ENCODE measurements around the gene ATP5ME.
A peak's percentile ranks its signal among the peaks of the same experiment; 100 is the strongest.

The ATP5ME gene

GRCh38 chr4:663046-663437 is 11.0 kb downstream of the ATP5ME start:
- no peak for DNase-seq (ENCODE audit: low read depth, low spot score)
- H3K4me3 ChIP-seq (ENCODE audit: low read depth, low read length) = peak overlapping the region; percentile 32
- in situ Hi-C loops (cut with HindIII; ENCODE audit: low sequenced_read_pairs) = no loop called here
- TF ChIP-seq CTCF (IDR thresholded peaks at IDR 0.05; ENCODE audit: low read depth, low read length) = no peak

- no peak for TF ChIP-seq CTCF (IDR thresholded peaks at IDR 0.05; ENCODE audit: low read depth, low read length)
- no peak for DNase-seq (ENCODE audit: low read depth, low spot score)
- H3K4me3 ChIP-seq (ENCODE audit: low read depth, low read length) = no peak overlapping the region
- in situ Hi-C loops (cut with HindIII; ENCODE audit: low sequenced_read_pairs) = no loop called here
These were observed 12.0 kb downstream of the ATP5ME start for GRCh38 chr4:661881-662761.

- no peak for TF ChIP-seq CTCF (IDR thresholded peaks at IDR 0.05; ENCODE audit: low read depth, low read length)
- in situ Hi-C loops (cut with HindIII; ENCODE audit: low sequenced_read_pairs) = no loop called here
- H3K4me3 ChIP-seq (ENCODE audit: low read depth, low read length) = no peak overlapping the region
- DNase-seq (ENCODE audit: low read depth, low spot score) = no peak
These were observed 12.8 kb downstream of the ATP5ME start for GRCh38 chr4:661231-661630.

- DNase-seq (ENCODE audit: low read depth, low spot score) = no peak
- in situ Hi-C loops (cut with HindIII; ENCODE audit: low sequenced_read_pairs) = no loop called here
- TF ChIP-seq CTCF (IDR thresholded peaks at IDR 0.05; ENCODE audit: low read depth, low read length) = no peak
- no peak overlapping the region for H3K4me3 ChIP-seq (ENCODE audit: low read depth, low read length)
These were observed 13.7 kb downstream of the ATP5ME start for GRCh38 chr4:660401-660800.

- in situ Hi-C loops (cut with HindIII; ENCODE audit: low sequenced_read_pairs) = no loop called here
- no peak for TF ChIP-seq CTCF (IDR thresholded peaks at IDR 0.05; ENCODE audit: low read depth, low read length)
- H3K4me3 ChIP-seq (ENCODE audit: low read depth, low read length) = no peak overlapping the region
- no peak for DNase-seq (ENCODE audit: low read depth, low spot score)
These were observed 14.2 kb downstream of the ATP5ME start for GRCh38 chr4:659851-660250.

- TF ChIP-seq CTCF (IDR thresholded peaks at IDR 0.05; ENCODE audit: low read depth, low read length) = no peak
- in situ Hi-C loops (cut with HindIII; ENCODE audit: low sequenced_read_pairs) = no loop called here
- no peak for DNase-seq (ENCODE audit: low read depth, low spot score)
- H3K4me3 ChIP-seq (ENCODE audit: low read depth, low read length) = no peak overlapping the region
These were observed 15.1 kb downstream of the ATP5ME start for GRCh38 chr4:658681-659667.

Data from astrocyte of the spinal cord (primary cell).